HG03354 (cell line): ENCODE measurements around the gene LETM1.

Experiments used
- ATAC-seq: cut with Tn5 transposase; IDR thresholded peaks from one replicate; pipeline ENCODE4 v1.9.1; 2021; ENCODE audit warnings: mild to moderate bottlenecking; ENCODE audit not compliant: unreplicated experiment, poor library complexity, severe bottlenecking

LETM1 gene

GRCh38 chr4:1833307-1834046, 22.5 kb downstream of the LETM1 start:
- ATAC-seq: peak; percentile 16

GRCh38 chr4:1832690-1833089, 23.3 kb downstream of the LETM1 start:
- no peak for ATAC-seq

- ATAC-seq: no peak
Measured at GRCh38 chr4:1831331-1831730, 24.6 kb downstream of the LETM1 start.

- no peak for ATAC-seq
Measured at GRCh38 chr4:1830642-1831228, 25.2 kb downstream of the LETM1 start.

GRCh38 chr4:1830234-1830633, 25.7 kb downstream of the LETM1 start:
- no peak for ATAC-seq

- ATAC-seq: no peak
Measured at GRCh38 chr4:1826531-1827350, 29.2 kb downstream of the LETM1 start.

GRCh38 chr4:1825326-1825725, 30.6 kb downstream of the LETM1 start:
- ATAC-seq: no peak

GRCh38 chr4:1824746-1825145, 31.2 kb downstream of the LETM1 start:
- ATAC-seq: no peak

GRCh38 chr4:1823545-1823932, 32.4 kb downstream of the LETM1 start:
- no peak for ATAC-seq

GRCh38 chr4:1822568-1823544, 33.1 kb downstream of the LETM1 start:
- no peak for ATAC-seq

GRCh38 chr4:1821679-1822567, 34.0 kb downstream of the LETM1 start:
- no peak for ATAC-seq

- no peak for ATAC-seq
Measured at GRCh38 chr4:1819816-1820215, 36.1 kb downstream of the LETM1 start.

GRCh38 chr4:1819284-1819683, 36.7 kb downstream of the LETM1 start:
- no peak for ATAC-seq

GRCh38 chr4:1815997-1816860, 39.7 kb downstream of the LETM1 start:
- ATAC-seq: no peak

- no peak for ATAC-seq
Measured at GRCh38 chr4:1815096-1815996, 40.6 kb downstream of the LETM1 start.

- no peak for ATAC-seq
Measured at GRCh38 chr4:1814453-1814852, 41.5 kb downstream of the LETM1 start.

GRCh38 chr4:1813915-1814314, 42.0 kb downstream of the LETM1 start:
- ATAC-seq: no peak
